Psoas muscle (tissue), 8 donors: ENCODE results near the gene GTSE1. TPM values are rescaled to one million over a fixed set of nuclear protein-coding genes. Genes with fewer than 3 reads are reported as not detected.

Experiments
- ATAC-seq, 4 donors: fragments of 200-7000 bp; cut with Tn5 transposase; one replicate each; pipeline ENCODE4 v1.9.1; 2020; ENCODE audit warnings: moderate library complexity in 3 of 4, mild to moderate bottlenecking in 2 of 4
- DNase-seq, 2 donors: peaks; one replicate each; pipeline ENCODE4 v3.0.0-alpha.2; 2020
- H3K27ac ChIP-seq: fragments of 200-600 bp; one replicate; pipeline ENCODE4 v1.8.0; 2022
- H3K27me3 ChIP-seq, 3 donors: fragments of 200-600 bp in 1 of 3; one replicate each; pipeline versions ENCODE4 v1.6.1 to v1.8.0; 2013 to 2022; ENCODE audit warnings: low read length in 2 of 3, mild to moderate bottlenecking in 2 of 3, moderate library complexity in 1 of 3; ENCODE audit not compliant: insufficient read depth in 3 of 3
- H3K36me3 ChIP-seq, 2 donors: fragments of 200-600 bp in 1 of 2; one replicate each; pipeline versions ENCODE4 v1.6.1 to v1.8.0; 2013 to 2022; ENCODE audit warnings: low read depth in 1 of 2, mild to moderate bottlenecking in 1 of 2, moderate library complexity in 1 of 2; ENCODE audit not compliant: insufficient read depth in 1 of 2
- H3K4me1 ChIP-seq: fragments of 200-600 bp; one replicate; pipeline ENCODE4 v1.8.0; 2022
- H3K4me3 ChIP-seq: fragments of 200-600 bp; one replicate; pipeline ENCODE4 v1.8.0; 2022; ENCODE audit warnings: mild to moderate bottlenecking
- H3K9me3 ChIP-seq: fragments of 200-600 bp; one replicate; pipeline ENCODE4 v1.8.0; 2022
- WGBS, 3 donors: extraction: QIAGEN DNeasy Blood & Tissue Kit; methylation state at CpG; one replicate each; pipeline versions ENCODE4 v1.1.6 to v1.1.7; 2013; 5-methylcytosine and 5-hydroxymethylcytosine counted together
- intact Hi-C, 2 donors: fragments of 100-400 bp; cut with DNase I; formaldehyde crosslinking; loops; one replicate each; pipeline versions ENCODE4 v1.11.0 to v1.14.2; 2022
- polyA plus RNA-seq, 3 donors: library from polyadenylated mRNA; stranded (reverse); fragments of 200-250 nt; gene quantifications; one replicate each; pipeline ENCODE4 v1.2.3, GENCODE V29; 2013
- total RNA-seq, 4 donors: library from RNA; stranded (reverse); fragmentation: NEBNext Ultra II Directional in 2 of 4; extraction: Animal tissue kit (Norgen Biotek cat#: 25700) in 2 of 4; gene quantifications; one replicate each; pipeline versions ENCODE4 v1.2.1 to v1.2.4, GENCODE V29; 2021 to 2023
- TF ChIP-seq, protein P1 (sequence below): fragments of 200-600 bp; IDR thresholded peaks from one replicate; pipeline ENCODE4 v1.8.0; 2022; ENCODE audit warnings: antibody characterized with exemption
- donor health status: healthy with polysubstance abuse.
- donor health status: DM: no; HTN: no; CAD: no; lungs with moderate emphysema.
- donor health status: Bipolar disorder and iron deficiency.
- donor health status: healthy.
- donor health status: DM: yes; HTN: yes; CAD: no.
- donor health status: DM: no; HTN: no; CAD: no.
- donor health status: DM: no; HTN: no; CAD: no.
- donor health status: DM: yes; HTN: yes; CAD: no.

Gene GTSE1
- total and polyA plus RNA-seq, 7 donors = 0.04 to 0.47 (median 0.16) TPM; not detected in 1

DNA sequence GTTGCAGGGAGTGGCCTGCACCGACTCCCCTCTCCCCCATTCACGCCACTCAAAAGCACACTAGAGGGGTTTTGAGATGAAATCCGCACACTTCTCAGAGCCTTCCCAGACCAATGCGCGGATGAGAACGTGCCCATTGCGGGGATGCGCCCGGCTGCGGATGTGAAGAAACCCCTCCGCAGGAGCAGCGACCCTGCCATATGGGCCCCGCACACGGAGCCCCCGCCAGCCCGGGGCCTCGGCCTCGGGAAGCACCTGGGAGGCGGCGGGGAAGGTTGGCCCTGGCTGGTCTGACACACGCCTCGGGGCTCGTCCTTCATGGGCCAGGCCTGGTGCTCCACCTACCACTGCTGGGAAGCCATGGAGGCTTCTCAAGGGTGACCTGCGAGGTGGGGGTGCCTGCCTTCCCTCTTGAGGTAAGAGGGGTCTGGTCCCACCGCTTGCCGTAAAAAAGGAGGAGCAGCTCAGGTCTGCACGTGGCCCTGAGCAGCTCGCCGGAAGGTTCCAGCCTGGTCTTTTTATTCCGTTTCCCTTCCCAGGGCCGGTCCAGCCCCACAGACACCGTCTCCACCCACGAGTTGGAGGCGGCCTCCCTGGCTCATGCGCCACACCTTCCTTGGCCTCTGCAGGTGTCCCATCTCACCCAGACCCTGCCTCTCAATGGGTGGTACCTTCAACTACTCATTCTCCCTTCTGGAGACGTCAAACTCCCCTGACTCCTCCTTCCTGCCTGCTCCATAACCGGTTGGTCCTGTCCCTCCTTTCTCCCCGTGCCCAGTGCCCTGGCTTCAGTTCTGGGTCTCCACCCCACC lies 78.2 kb downstream of the GTSE1 start:
- TF ChIP-seq, protein P1, sequence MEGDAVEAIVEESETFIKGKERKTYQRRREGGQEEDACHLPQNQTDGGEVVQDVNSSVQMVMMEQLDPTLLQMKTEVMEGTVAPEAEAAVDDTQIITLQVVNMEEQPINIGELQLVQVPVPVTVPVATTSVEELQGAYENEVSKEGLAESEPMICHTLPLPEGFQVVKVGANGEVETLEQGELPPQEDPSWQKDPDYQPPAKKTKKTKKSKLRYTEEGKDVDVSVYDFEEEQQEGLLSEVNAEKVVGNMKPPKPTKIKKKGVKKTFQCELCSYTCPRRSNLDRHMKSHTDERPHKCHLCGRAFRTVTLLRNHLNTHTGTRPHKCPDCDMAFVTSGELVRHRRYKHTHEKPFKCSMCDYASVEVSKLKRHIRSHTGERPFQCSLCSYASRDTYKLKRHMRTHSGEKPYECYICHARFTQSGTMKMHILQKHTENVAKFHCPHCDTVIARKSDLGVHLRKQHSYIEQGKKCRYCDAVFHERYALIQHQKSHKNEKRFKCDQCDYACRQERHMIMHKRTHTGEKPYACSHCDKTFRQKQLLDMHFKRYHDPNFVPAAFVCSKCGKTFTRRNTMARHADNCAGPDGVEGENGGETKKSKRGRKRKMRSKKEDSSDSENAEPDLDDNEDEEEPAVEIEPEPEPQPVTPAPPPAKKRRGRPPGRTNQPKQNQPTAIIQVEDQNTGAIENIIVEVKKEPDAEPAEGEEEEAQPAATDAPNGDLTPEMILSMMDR = no peak
- WGBS, 3 donors = 92 to 94% (median 92%) methylated on average over 33 to 38 of the region's 38 CpGs
- ATAC-seq (no peak), DNase-seq (no peak)
- Histone ChIP-seq H3K27me3 (peaks cover 0 to 3% (median 0%) of the 10 kb centered on the region in 3 donors), H3K4me1 (no peaks in the 10 kb centered on the region), H3K36me3 (no peaks in the 10 kb centered on the region), H3K9me3 (no peaks in the 10 kb centered on the region), H3K4me3 (no peak overlapping the region), H3K27ac (no peak overlapping the region)
- intact Hi-C loops = no loop called here

DNA sequence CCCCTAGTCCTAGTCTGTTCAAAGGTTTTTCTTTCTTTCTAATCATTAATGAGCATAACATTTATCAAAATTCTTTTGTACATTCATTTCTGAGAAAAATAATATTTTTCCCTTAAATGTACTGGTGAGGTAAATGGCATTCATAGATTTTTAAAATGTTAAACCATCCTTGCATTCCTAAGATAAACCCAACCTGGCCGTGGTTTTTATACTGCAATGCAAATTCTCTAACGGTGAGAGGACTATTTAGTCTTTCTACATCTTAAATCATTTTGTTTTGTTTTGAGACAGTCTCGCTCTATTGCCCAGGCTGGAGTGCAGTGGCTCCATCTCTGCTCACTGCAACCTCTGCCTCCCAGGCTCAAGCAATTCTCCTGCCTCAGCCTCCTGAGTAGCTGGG lies 79.4 kb downstream of the GTSE1 start:
- 95 to 100% (median 99%) methylated on average over 3 of the region's 3 CpGs for WGBS, 3 donors
- no peak for ATAC-seq
- Histone ChIP-seq H3K4me1 (no peaks in the 10 kb centered on the region), H3K4me3 (no peak overlapping the region), H3K9me3 (no peaks in the 10 kb centered on the region), H3K27ac (no peak overlapping the region), H3K27me3 (peaks cover 0 to 6% (median 0%) of the 10 kb centered on the region in 3 donors), H3K36me3 (no peaks in the 10 kb centered on the region)
- intact Hi-C loops = no loop called here
- TF ChIP-seq, protein P1 = no peak
- no peak for DNase-seq

DNA sequence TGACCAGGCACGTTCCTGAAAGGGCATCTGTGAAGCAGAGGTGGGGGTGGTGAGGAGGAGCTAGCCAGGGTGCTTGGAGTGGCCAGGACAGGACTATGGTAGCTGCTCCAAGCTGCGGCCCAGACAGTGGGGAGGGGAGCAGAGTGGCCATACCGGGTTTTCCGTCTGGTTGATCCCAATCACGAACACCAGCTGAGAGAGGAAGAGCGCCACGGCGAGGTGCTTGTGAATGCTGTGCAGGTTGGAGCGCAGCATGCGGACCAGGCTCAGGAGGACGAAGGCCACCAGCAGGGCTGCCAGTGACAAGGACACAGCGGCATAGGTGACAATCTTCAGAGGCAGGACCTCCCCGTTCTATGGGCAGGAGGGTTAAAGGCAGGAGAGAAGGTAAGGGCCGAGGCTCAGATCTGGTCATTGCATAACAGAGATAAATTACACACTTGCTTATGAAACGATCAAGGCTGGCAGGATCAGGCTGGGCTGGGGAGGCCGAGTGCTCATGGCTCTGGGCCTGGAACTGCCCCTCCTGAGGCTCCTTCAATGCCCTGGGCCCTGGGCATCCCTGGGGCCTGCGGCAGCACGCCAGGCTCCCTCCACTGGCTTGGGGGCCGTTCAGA lies 80.3 kb downstream of the GTSE1 start:
- Histone ChIP-seq H3K4me3 (no peak overlapping the region), H3K36me3 (no peaks in the 10 kb centered on the region), H3K27ac (peak overlapping the region; percentile 36), H3K27me3 (peaks cover 0 to 6% (median 0%) of the 10 kb centered on the region in 3 donors), H3K9me3 (no peaks in the 10 kb centered on the region), H3K4me1 (no peaks in the 10 kb centered on the region)
- TF ChIP-seq, protein P1 = no peak
- intact Hi-C loops = no loop called here
- 86 to 87% (median 86%) methylated on average over 19 of the region's 19 CpGs for WGBS, 3 donors
- ATAC-seq (peak; percentile 23 to 44 (median 34)), DNase-seq (no peak)

DNA sequence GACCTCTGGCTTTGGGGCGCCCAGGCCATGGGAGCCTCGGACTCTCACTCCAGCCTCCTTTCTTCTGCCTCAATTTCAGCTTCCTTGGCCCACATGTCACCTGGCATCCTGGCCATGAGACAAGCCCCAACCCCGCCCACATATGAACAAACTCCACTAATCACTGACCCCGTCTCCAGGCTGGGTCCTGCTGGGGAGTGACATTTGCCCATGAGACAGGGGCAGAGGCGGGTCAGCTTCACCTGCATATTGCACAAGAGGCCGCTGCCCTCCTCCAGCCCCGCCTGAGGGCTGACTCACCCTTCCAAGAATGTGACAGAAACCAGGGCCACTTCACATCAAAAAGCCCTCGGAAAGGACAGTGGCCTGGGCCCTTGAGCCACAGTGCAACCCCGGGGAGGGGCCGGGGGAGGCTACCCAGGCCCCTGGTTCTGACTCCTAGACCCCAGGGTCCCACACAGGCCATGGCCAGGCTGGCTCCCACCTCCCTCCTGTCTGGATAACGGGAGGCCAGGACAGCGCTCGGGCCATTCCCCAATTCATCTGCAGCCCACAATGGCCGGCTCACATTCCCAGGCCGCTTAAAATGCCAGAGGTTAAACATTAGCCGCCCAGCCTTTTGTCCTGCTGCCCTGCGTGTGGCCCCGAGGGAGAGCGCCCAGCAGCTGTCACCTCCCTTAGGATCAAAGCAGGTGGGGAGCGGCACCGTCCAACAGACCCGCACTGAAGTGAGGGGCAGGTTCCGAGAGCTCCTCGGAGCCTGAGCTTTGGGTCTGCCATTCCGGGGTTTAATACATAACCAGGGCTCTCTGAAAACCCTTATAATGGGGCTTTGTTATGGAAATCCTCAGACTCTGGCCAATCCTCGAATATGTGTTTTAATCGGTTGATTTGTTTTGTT lies 81.1 kb downstream of the GTSE1 start:
- H3K4me3 ChIP-seq = no peak overlapping the region
- no peak for DNase-seq
- H3K27ac ChIP-seq = peak overlapping the region; percentile 58
- H3K36me3 ChIP-seq = no peaks in the 10 kb centered on the region
- intact Hi-C loops = no loop called here
- 41 to 52% (median 42%) methylated on average over 27 of the region's 27 CpGs for WGBS, 3 donors
- no peaks in the 10 kb centered on the region for H3K4me1 ChIP-seq
- TF ChIP-seq, protein P1 = no peak
- peaks cover 0 to 6% (median 0%) of the 10 kb centered on the region in 3 donors for H3K27me3 ChIP-seq
- peak; percentile 48 to 87 (median 64) for ATAC-seq
- H3K9me3 ChIP-seq = no peaks in the 10 kb centered on the region
